Kidney capillary endothelial cell (primary cell): ENCODE results near the gene AREG.

Experiments
- DNase-seq: peaks from one replicate; pipeline ENCODE4 v3.0.0-alpha.2; 2018; ENCODE audit warnings: low spot score

AREG gene

DNA sequence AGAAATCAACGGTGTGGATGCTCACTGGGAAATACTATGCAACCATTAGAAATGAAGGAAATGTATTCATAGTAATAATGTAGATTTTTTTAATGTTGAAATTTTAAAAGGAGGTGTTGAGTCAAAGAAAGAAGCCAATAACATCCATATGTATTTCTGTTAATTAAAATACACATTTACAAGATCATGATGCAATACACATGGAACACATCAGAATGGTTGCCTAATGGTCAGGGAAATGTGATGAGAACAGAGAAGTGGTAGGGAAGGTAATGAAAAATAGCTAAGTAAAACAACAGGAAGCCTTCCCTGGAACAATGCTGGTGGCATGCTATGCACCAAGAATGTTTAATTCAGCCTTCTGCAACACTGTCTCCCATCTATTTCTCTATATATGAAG lies 18.2 kb downstream of the AREG start:
- no peak for DNase-seq

DNA sequence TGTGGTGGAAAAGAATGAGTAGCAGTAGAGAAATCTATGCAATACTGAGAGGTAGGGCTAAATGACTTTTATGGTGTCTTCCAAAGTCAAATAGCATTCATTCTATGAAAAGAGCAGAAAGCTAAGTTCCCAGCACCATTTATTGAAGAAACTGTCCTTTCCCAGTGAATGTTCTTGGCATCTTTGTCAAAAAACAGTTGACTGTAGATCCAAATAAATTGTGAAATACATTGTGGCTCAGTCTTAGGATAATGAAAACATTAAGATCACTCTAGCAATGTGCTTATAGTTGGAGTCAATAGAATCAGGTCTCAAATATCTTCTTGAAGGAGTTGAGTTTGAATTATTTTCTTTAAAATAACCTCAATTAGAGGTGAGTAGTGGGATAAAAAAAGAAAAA lies 19.4 kb downstream of the AREG start:
- no peak for DNase-seq

DNA sequence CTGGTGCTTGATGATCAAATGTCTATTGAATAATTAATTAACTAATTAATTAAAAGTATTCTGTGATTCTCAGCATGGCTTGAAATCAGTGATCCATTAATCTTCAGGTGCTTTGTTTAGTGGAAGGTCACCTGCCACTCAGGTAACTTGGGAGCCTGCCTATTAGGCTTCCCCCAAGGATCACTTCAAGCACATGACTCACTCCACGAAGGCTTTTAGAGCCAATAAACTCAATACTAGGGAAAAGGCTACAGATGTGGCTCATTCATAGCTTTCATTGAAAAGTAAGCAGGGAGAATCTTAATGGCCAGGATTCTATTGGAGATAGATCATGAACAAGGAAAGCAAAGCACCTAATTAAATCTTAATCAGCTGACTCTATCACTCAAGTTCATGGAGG lies 21.3 kb downstream of the AREG start:
- no peak for DNase-seq

DNA sequence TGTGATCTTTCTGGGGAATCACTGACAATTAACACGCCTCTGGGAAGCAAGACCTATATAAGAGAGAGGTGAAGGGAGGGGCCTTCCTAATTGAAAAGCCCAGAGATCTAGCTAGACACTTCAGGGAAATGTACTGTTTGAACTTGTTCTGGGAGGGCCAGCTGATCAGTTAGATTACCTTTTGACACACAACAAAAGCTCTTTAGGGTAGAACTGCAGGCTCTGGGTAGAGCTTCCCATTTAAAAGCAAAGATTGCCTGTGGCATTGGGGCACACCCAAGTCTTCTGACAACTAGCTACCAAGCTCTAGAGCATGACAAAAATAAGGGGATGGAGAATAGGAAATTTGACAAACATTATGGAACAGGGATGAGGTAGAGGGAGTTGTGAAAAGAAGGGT lies 26.3 kb downstream of the AREG start:
- DNase-seq, result no peak

DNA sequence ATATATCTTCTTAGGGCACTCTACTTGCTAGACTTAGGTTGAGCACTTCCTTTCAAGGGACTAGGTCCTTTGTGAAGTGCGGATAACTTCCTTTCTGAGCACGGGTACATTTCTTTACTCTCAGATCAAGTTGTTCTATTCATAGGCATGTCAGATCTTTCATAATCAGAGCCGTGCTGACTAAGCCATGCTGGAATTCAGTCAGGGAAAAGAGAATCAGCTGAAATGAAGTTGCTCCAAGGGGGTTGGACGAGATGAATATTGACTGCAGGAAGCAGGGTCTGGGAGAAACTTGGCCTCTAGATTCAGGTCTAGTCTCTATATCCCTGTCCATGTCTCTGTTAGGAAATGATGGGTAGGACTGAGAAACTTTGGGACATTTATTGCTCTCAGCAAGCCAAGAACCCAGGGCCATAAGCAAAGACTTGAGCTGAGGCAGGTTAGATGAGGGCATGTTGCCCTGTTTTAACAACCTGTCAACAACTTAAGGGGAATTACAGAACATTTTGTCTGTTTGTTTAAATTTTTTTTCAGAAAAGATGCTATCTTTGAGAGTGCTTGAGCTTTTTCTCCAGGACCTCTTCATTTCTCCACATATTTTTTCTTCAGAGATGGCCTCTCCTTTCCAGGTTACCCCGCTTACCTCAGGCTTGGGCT lies 28.3 kb downstream of the AREG start:
- DNase-seq, result peak; percentile 87

DNA sequence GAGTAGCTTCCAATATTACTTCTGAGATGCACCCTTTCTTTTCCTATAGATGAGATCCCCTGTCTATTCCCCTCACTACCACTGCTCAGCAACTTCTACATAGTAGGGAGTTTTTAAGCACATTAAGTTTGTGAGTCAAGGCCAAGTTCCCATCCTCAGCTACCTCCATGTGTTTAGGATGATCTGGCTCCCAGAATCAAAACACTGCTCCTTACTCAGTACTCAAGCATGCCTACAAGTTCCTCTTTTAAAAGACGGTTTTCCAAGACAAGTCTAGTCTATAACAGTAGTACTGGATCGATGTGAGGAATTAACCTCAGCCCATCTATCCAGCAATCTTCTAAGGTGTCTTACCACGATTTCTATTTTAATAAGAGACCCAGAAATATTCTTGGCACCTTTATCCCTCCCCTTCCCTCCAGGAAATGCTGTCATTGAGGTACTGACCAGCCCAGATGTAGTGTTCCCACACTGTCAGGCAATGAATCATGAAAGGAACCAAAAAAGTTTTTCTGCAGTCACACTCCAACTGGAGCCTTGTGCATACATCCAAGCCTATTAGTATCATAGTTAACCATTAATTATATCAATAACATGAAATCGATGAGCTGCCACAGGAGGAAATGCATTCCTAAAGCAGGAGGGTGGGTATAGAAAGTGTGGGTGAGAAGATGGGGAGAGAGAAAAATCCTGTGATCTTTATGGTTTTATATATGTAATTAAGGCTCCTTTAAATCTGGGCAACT lies 29.6 kb downstream of the AREG start:
- DNase-seq, result peak; percentile 33

DNA sequence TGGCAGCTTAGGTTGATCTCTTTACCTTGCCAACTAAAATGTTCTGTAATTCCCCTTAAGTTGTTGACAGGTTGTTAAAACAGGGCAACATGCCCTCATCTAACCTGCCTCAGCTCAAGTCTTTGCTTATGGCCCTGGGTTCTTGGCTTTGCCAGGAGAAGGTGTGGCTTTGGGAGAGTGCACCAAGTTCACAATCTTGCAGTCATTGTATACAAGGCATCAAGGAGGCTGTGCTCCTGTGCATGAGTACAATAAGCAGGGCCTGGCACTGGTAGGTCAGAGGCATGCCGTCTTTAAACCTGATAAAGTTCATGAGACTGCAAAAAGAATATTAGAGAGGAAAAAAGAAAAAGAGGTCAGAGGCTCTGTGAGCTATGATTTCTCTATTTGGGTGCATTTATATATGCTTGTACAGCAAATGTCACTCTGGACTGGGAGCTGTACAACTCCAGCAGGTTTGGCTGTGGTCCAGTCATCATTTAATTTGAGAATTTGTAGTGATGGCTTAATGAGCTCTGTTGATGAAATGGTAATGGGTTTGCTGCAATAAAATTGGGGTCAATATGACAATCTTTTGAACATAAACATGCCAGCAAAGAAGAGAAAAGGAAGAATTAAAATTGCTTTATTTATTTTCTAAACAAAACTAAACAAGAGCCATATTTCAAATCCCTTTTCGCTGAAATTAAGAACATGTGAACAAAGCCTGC lies 30.3 kb downstream of the AREG start:
- no peak for DNase-seq

DNA sequence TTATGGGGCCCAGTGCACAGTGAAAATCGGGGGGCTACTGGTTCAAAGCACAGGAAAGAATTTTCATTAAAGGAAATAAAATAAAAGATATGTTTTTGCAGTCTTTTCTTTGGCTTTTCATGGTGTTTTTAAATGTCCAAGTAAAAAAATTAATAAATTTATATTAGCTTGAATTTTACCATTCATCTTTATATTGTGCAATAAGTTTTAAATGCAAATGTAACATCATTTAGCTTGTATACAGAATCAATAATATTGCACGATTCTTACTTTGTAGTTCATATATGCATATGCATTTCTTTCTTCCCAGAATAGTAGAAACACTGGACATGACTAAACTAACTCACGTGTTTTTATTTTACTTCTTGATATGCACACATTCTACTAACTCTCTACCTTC lies 31.0 kb downstream of the AREG start:
- DNase-seq, result no peak

DNA sequence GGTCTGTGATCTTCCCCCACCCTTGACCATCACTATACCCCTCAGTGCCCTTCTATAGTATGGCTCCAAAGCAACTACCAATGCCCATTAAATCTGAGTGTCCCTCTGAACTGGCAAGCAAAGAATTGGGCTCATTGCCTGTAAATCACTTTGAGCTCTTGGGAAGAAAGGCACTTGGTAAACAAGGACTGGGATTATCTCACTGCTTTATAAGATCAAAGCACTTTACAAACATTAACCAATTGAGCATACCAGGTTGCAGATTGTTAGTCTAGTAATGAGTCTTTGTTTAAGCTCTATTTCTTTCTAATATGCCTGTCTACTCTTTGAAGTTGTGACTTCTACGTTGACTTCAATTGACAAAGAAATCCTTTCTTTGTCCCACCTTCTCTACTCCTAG lies 34.1 kb downstream of the AREG start:
- no peak for DNase-seq

DNA sequence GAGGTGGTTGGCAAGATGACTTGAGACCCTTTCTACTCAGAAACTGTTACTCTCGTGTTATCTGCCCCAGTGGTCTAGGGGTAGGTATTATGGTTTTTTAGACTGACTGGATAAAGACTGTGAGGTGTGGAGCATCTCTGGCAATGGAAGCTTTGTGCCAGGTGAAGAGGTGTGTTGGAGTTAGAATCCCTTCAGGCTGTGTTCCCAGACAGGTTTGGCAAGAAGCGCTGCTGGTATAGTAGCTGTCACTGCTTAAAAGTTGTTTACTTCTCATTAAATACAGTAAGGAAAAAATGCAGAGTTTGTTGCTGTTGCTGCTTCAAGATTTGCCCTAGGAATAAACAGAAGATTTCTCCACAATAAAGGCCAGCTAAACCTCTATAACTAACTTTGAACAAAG lies 35.3 kb downstream of the AREG start:
- DNase-seq, result no peak

DNA sequence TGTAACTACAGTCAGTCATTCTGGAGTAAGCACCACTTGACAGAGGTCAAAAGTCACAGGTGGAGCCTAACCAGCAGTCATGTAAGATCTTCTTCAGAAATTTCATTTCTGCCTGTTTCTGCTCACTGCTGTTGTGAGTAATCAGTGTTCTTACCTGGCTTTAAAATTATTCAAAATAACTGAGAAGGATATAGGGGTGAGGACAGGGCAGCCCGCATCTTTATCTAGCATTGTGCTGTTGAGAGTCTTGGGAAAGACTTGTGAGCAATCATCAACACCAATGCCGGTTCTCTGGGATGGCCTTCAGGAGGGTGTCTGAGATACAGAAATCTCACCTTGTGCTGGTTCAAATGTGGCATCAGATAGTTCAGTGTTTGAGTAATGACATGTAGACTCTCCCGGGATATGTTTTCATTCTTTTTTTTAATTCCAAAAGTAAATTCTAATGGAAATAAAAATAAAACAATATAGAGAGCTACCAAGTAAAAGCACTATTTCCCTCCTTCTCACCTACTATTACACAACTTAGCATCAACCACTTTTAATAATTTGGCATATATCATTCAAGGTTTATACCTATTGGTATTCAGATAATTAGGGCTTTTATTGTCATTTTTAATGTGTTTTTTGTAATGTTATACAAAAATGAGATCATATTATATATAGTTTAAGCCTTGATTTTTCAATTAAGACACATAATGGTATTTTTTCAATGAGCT lies 37.1 kb downstream of the AREG start:
- DNase-seq, result no peak

DNA sequence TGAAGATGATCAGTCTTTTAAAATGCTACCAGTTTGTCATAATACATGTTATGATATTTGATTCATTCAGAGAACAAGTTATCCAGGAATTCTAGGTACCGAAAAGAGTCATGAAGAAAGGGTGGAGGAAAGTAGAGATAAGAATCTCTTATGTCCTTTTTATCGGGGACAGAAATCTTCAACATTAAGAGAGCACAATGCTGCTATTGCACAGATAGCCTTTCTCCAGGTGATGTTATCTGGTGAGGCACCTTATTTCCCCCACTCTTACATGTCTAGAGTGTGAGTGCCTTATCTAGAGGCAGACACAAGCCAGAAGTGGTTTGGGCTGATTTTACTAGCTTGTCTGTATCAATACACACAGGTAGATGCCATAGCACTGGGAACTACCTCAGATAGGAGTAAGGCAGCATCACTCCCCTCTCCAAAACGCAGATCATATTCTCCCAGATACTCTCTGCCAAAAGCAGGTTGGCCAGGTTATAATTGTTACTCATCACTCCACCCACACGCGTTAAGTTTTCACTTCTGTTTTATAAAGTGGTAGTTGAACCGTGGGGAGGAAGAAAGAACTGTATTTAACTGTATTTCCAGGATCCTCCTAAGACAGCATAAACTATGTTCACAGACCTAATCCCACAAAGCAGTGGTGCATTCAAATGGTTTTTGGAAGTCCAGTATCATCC lies 38.4 kb downstream of the AREG start:
- DNase-seq, result no peak

DNA sequence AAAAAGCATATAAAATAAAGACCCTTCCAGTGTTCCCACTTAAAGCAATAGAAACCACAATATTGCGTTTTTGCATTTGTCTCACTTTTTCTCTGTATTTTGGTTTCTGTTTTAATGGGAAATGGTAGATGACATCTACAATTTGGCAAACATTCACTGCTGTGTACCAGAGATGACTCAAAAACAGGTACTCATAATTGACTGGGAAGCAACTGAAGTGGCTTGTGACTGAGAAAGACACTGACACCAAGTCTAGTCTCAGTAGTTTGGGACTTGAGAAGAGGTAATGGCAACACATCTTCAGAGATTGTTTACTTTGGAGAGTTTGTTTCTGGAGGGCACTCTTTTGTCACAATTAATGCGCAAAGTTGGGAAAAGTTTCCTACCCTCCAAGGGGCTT lies 42.0 kb downstream of the AREG start:
- DNase-seq, result no peak

DNA sequence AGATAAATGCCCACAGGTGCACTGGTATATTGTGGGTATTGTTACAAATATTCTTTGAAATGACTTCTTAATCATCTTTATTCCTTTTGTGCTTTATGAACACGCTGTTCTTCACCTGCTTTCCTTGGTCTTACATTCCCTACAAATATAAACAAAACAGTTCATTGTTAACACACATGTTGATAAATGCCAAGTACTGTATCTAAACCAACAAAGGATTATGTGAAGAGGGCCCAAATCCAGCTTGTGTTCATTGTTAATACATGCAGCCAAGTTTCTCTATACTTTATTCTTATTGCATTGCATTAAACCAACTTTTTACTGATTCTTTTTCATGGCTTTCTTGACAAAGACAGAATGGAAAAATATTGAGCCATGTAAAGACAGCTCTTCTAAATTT lies 42.8 kb downstream of the AREG start:
- DNase-seq, result no peak

DNA sequence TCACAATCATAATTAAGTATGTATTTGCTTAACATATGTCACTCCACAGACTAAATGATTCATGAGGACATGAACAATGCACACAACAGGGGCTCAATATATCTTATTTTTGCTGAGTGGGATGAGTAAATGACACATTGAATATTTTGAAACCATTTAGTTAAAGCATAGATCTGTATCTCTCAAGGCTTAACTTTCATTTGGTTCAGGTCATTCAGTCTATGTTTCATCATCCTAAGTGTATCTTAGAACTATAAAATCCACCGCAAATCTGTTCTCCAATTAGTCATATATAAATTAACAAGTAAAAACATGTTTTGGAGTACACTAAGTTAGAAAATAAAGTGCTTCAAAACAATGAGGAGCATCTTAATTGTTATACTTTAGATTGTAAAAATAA lies 45.8 kb downstream of the AREG start:
- DNase-seq, result no peak

DNA sequence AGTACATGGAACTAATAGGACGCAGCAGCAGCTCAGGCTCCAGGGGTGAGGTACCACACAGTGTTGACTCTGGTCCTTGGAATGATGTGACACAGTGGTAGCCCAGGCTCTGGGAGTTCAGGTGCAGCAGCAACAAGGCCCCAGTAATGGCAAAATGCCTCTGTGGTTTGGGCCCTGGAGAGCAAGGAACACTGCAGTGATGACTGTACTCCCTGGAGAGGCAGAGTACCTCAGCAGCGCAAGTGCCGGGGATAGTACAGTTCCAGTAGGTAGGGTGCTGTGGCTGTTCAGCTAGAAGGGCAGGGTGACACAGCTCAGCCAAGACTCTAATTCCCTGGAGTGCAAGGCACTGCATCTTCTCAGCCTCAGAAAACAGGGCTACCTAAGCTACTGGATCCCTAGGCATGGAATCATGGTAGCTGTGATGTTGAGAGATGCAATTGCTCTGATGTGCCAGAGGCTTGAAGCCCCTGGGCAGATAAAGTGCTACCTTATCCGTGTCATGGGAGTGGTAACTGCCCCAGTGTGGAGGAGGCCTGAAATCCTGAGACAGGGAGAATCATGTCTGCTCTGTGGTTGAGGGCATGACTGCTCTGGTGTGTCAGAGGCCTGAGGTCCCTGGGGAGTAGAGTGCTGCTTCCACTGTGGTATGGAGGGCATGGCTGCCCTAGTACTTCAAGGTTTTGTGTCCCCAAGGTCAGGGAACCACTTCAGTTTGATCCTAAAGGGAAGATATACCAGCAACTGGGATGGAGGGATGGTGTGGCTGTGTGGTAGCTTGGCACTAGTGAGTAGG lies 55.2 kb downstream of the AREG start:
- no peak for DNase-seq

DNA sequence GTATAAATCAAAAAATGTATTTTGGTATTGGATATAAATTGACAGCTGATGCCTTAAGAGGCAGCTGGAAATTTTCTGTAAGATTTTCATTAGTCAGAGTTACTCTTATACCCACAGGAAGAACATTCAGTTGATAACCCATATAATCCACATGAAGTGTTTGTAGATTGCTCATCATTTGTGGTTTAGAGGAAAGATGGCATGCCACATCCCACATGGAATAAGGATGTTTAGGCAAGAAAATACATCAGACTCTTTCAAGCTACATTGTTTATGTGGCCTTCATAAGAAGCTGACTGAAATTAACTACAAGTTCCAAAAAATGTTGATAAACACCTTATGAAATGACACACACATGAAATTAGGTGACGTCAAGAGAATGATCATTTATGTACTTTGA lies 56.6 kb downstream of the AREG start:
- peak; percentile 11 for DNase-seq

DNA sequence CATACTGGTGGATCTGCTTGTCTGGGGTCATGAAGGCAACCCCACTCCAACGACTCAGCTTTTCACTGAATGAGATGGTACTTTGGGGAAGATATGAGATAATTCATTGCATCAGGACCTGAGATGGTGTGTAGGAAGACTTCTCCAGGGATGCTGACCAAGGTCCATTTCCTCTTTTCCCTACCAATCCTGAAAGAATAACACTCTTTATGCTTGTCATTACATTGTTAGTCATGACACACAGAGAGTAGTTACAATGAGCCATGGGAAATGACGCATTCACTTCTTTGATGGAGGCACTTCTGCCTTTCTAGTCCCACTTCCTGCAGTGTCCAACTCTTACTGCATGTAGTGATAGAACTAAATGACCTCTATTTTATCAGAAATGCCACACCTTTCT lies 58.6 kb downstream of the AREG start:
- DNase-seq, result peak; percentile 95

DNA sequence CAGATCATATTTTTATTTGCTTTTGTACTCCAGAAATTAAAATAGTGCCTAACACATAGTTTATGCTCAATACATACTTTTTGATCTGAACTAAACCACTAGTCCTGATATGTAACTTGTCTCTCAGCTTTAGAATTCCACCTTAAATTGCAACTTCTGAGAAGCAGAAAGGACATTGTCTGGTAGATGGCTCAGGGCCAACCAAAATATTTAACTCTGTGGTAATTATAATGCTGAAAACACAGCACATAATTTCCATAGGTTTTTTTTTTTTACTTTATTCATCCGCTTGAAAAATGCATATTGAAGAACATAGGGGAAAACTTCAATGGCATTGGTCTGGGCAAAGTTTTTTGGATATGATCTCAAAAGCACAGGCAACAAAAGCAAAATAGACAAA lies 59.3 kb downstream of the AREG start:
- peak; percentile 26 for DNase-seq
